MM.1S (cell line): ENCODE measurements around the gene WNT3.

Experiments used
- CTCF ChIP-seq: fragments of 300-600 bp; sonication (generic); IDR thresholded peaks from 2 replicates; pipeline ENCODE4 v1.5.1; 2016; ENCODE audit warnings: antibody characterized with exemption, low read length, mixed read lengths
- EZH2 ChIP-seq: fragments of 300-600 bp; sonication (generic); optimal IDR thresholded peaks from 2 replicates; pipeline ENCODE3; 2017; ENCODE audit warnings: low read depth, mild to moderate bottlenecking, antibody characterized with exemption, low read length, mixed read lengths
- EZH2phosphoT487 ChIP-seq: fragments of 300-600 bp; sonication (generic); IDR thresholded peaks from 2 replicates; pipeline ENCODE4 v1.6.1; 2018; ENCODE audit warnings: antibody characterized with exemption, low read length

- TF ChIP-seq CTCF (no peak), EZH2 (no peak), EZH2phosphoT487 (no peak)
Measured at GRCh38 chr17:46796956-46797530, 21.4 kb downstream of the WNT3 start.
